HepG2 (cell line): Measurements from ENCODE around the gene NGLY1. TPM values are rescaled to one million over a fixed set of nuclear protein-coding genes. Genes with fewer than 3 reads are reported as not detected.

Experiments
- AHR ChIP-seq: IDR thresholded peaks from 2 replicates; pipeline ENCODE4 v1.6.1; 2018; ENCODE audit warnings: missing genetic modification reagents, missing compliant biosample characterization
- CEBPG ChIP-seq: IDR thresholded peaks from 2 replicates; pipeline ENCODE4 v1.6.1; 2016
- HOXA3 ChIP-seq: sonication (generic); formaldehyde crosslinking; IDR thresholded peaks from 2 replicates; pipeline ENCODE4 v1.5.0; 2020; ENCODE audit warnings: missing genetic modification reagents
- KDM2A ChIP-seq: sonication (generic); formaldehyde crosslinking; IDR thresholded peaks from 2 replicates; pipeline ENCODE4 v1.4.0; 2020; ENCODE audit warnings: low read depth, missing genetic modification reagents, borderline replicate concordance
- MEIS1 ChIP-seq: sonication (generic); formaldehyde crosslinking; IDR thresholded peaks from 2 replicates; pipeline ENCODE4 v1.9.0; 2021; ENCODE audit warnings: mild to moderate bottlenecking, missing genetic modification reagents, moderate library complexity, borderline replicate concordance
- NCOR1 ChIP-seq: fragments of 200-600 bp; sonication (generic); IDR thresholded peaks from 2 replicates; pipeline ENCODE4 v1.7.0; 2017; ENCODE audit warnings: antibody characterized with exemption, low read length, borderline replicate concordance
- NR2F1 ChIP-seq, 2 experiments: fragments of 450-650 bp in 1 of 2; formaldehyde crosslinking in 1 of 2; IDR thresholded peaks; 2 replicates each; pipeline versions ENCODE4 v1.5.0 to v1.6.1; 2016 to 2020; ENCODE audit warnings: mild to moderate bottlenecking in 1 of 2, missing compliant biosample characterization in 1 of 2, missing genetic modification reagents in 1 of 2, moderate library complexity in 1 of 2
- PCBP1 ChIP-seq: fragments of 200-400 bp; formaldehyde crosslinking; IDR thresholded peaks from 2 replicates; pipeline ENCODE4 v1.6.1; 2017; ENCODE audit warnings: mild to moderate bottlenecking, low read depth, low read length, borderline replicate concordance
- RBM39 ChIP-seq: fragments of 200-400 bp; formaldehyde crosslinking; IDR thresholded peaks from one replicate; pipeline ENCODE4 v1.6.1; 2018; ENCODE audit warnings: antibody characterized with exemption, mild to moderate bottlenecking, low read depth, low read length; ENCODE audit not compliant: poor library complexity, severe bottlenecking
- SNAPC2 ChIP-seq: sonication (generic); formaldehyde crosslinking; IDR thresholded peaks from 2 replicates; pipeline ENCODE4 v1.8.1; 2022; ENCODE audit warnings: mild to moderate bottlenecking, missing genetic modification reagents
- SOX13 ChIP-seq, 3 experiments: fragments of 450-650 bp in 1 of 3; sonication (generic) in 1 of 3; formaldehyde crosslinking in 1 of 3; IDR thresholded peaks in 2 of 3; conservative IDR thresholded peaks in 1 of 3; 2 replicates each; pipeline versions ENCODE4 v1.5.0 to v1.6.1; 2016 to 2020; ENCODE audit warnings: antibody characterized with exemption in 1 of 3, mild to moderate bottlenecking in 1 of 3, missing compliant biosample characterization in 1 of 3, missing genetic modification reagents in 1 of 3, moderate library complexity in 1 of 3
- TARDBP ChIP-seq: sonication (generic); formaldehyde crosslinking; IDR thresholded peaks from 2 replicates; pipeline ENCODE4 v1.8.0; 2022; ENCODE audit warnings: mild to moderate bottlenecking, missing genetic modification reagents
- ZNF20 ChIP-seq: sonication (generic); formaldehyde crosslinking; IDR thresholded peaks from 2 replicates; pipeline ENCODE4 v1.4.0; 2020; ENCODE audit warnings: mild to moderate bottlenecking, moderate library complexity, missing genetic modification reagents
- ZNF207 ChIP-seq: fragments of 450-650 bp; IDR thresholded peaks from 2 replicates; pipeline ENCODE4 v1.6.1; 2016; ENCODE audit warnings: antibody characterized with exemption, borderline replicate concordance
- ZNF230 ChIP-seq: sonication (generic); formaldehyde crosslinking; IDR thresholded peaks from 2 replicates; pipeline ENCODE4 v1.4.0; 2020; ENCODE audit warnings: mild to moderate bottlenecking, missing genetic modification reagents
- ZNF546 ChIP-seq: sonication (generic); formaldehyde crosslinking; conservative IDR thresholded peaks from 2 replicates; pipeline ENCODE4 v1.8.1; 2023; ENCODE audit warnings: mild to moderate bottlenecking, missing genetic modification reagents
- ZNF720 ChIP-seq: sonication (generic); formaldehyde crosslinking; IDR thresholded peaks from 2 replicates; pipeline ENCODE4 v1.4.0; 2020; ENCODE audit warnings: missing genetic modification reagents
- ZNF788 ChIP-seq: sonication (generic); formaldehyde crosslinking; IDR thresholded peaks from 2 replicates; pipeline ENCODE4 v1.5.0; 2020; ENCODE audit warnings: mild to moderate bottlenecking, missing genetic modification reagents, borderline replicate concordance
- ZNF790 ChIP-seq: sonication (generic); formaldehyde crosslinking; IDR thresholded peaks from 2 replicates; pipeline ENCODE4 v1.8.0; 2022; ENCODE audit warnings: missing genetic modification reagents, mild to moderate bottlenecking, borderline replicate concordance
- ZNF883 ChIP-seq: sonication (generic); formaldehyde crosslinking; IDR thresholded peaks from 2 replicates; pipeline ENCODE4 v1.5.1; 2020; ENCODE audit warnings: mild to moderate bottlenecking, missing genetic modification reagents; ENCODE audit errors: not compliant biosample characterization
- ZSCAN25 ChIP-seq: sonication (generic); formaldehyde crosslinking; IDR thresholded peaks from 2 replicates; pipeline ENCODE4 v1.8.0; 2022; ENCODE audit warnings: mild to moderate bottlenecking, missing genetic modification reagents
- polyA plus RNA-seq, 8 experiments: library from polyadenylated mRNA; depleted of rRNA in 3 of 8; stranded (reverse) in 7 of 8; unstranded in 1 of 8; fragments of >200 nt; fragmentation: Illumina TruSeq in 4 of 8; extraction: Trizol in 4 of 8; gene quantifications; 2 replicates each; pipeline versions ENCODE4 v1.2.1 to v1.2.3, GENCODE V29; 2011 to 2016; ENCODE audit warnings: low read depth in 4 of 8, missing spikeins in 1 of 8, mixed read lengths in 1 of 8; ENCODE audit not compliant: insufficient read depth in 1 of 8
- total RNA-seq, 5 experiments: library from RNA; depleted of rRNA; stranded (reverse); fragments of >200 nt; fragmentation: Illumina TruSeq; extraction: Trizol; gene quantifications; 2 replicates each; pipeline ENCODE4 v1.2.3, GENCODE V29; 2016; ENCODE audit warnings: low read depth in 1 of 5
- TF ChIP-seq, protein P1 (sequence below): sonication (generic); formaldehyde crosslinking; IDR thresholded peaks from 2 replicates; pipeline ENCODE4 v1.4.0; 2020; ENCODE audit warnings: missing genetic modification reagents
- TF ChIP-seq, protein P2 (sequence below): sonication (generic); formaldehyde crosslinking; IDR thresholded peaks from 2 replicates; pipeline ENCODE4 v1.4.0; 2020; ENCODE audit warnings: mild to moderate bottlenecking, low read depth, missing genetic modification reagents
- TF ChIP-seq, protein P3 (sequence below): sonication (generic); formaldehyde crosslinking; IDR thresholded peaks from 2 replicates; pipeline ENCODE4 v1.8.1; 2023; ENCODE audit warnings: mild to moderate bottlenecking, missing genetic modification reagents

The NGLY1 gene
- total and polyA plus RNA-seq, 2 of the 13 experiments (the other 11 are each of a cell fraction or from before 2014, with no cell fraction given) = 28.2 to 44.5 TPM

DNA sequence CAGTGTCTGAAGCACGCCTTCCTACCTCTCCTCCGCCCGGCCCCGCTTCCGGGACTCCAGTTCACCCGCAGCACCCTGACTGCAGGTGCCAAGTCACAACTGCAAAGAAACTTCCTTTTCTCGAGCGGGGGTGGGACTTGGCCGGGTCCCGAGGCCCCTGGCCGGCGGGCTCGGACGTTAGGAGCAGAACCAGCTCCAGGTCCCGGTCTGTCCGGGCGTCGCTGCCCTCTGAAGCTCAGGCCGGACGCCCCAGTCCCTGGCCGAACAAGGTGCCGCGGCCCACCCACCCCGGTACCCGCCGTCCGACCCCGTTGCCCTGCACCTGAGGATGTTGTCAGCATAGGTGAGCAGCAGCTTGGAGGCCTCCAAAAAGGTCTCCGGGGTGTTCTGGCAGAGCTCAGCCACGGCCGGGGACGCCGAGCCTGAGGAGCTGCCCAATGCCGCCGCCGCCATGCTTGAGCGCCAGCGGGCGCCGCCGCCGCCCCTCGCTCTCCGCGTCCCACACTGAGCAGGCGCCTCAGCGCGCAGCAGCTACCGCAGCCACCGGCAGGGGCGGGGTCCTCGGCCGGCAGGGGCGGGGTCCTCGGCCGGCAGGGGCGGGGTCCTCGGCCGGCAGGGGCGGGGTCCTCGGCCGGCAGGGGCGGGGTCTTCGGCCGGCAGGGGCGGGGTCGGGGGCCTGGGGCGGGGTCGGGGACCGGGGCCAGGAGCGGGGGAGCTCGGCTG lies at the start of gene NGLY1 (continued):
- TF ChIP-seq, protein P1, sequence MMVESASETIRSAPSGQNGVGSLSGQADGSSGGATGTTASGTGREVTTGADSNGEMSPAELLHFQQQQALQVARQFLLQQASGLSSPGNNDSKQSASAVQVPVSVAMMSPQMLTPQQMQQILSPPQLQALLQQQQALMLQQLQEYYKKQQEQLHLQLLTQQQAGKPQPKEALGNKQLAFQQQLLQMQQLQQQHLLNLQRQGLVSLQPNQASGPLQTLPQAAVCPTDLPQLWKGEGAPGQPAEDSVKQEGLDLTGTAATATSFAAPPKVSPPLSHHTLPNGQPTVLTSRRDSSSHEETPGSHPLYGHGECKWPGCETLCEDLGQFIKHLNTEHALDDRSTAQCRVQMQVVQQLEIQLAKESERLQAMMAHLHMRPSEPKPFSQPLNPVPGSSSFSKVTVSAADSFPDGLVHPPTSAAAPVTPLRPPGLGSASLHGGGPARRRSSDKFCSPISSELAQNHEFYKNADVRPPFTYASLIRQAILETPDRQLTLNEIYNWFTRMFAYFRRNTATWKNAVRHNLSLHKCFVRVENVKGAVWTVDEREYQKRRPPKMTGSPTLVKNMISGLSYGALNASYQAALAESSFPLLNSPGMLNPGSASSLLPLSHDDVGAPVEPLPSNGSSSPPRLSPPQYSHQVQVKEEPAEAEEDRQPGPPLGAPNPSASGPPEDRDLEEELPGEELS (CRISPR knock-in tag) = peak; percentile 37; the same call in 1 of the 2 replicates
- 0 out of 2 replicates have a peak, but pooled peaks have one; percentile 33 for TF ChIP-seq AHR (CRISPR knock-in tag)
- TF ChIP-seq ZNF883 (CRISPR knock-in tag) = peak; percentile 61
- TF ChIP-seq, protein P2, sequence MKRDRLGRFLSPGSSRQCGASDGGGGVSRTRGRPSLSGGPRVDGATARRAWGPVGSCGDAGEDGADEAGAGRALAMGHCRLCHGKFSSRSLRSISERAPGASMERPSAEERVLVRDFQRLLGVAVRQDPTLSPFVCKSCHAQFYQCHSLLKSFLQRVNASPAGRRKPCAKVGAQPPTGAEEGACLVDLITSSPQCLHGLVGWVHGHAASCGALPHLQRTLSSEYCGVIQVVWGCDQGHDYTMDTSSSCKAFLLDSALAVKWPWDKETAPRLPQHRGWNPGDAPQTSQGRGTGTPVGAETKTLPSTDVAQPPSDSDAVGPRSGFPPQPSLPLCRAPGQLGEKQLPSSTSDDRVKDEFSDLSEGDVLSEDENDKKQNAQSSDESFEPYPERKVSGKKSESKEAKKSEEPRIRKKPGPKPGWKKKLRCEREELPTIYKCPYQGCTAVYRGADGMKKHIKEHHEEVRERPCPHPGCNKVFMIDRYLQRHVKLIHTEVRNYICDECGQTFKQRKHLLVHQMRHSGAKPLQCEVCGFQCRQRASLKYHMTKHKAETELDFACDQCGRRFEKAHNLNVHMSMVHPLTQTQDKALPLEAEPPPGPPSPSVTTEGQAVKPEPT = no peak
- no peak for TF ChIP-seq ZSCAN25
- no peak for TF ChIP-seq ZNF20 (CRISPR knock-in tag)
- peak; percentile 61 for TF ChIP-seq RBM39
- peak; percentile 82 for TF ChIP-seq KDM2A (CRISPR knock-in tag)
- TF ChIP-seq ZNF788 (CRISPR knock-in tag) = peak; percentile 41; the same call in 1 of the 2 replicates
- TF ChIP-seq HOXA3 (CRISPR knock-in tag) = peak; percentile 53; the same call in 1 of the 2 replicates
- TF ChIP-seq TARDBP = 0 out of 2 replicates have a peak, but pooled peaks have one; percentile 5
- TF ChIP-seq, protein P3, sequence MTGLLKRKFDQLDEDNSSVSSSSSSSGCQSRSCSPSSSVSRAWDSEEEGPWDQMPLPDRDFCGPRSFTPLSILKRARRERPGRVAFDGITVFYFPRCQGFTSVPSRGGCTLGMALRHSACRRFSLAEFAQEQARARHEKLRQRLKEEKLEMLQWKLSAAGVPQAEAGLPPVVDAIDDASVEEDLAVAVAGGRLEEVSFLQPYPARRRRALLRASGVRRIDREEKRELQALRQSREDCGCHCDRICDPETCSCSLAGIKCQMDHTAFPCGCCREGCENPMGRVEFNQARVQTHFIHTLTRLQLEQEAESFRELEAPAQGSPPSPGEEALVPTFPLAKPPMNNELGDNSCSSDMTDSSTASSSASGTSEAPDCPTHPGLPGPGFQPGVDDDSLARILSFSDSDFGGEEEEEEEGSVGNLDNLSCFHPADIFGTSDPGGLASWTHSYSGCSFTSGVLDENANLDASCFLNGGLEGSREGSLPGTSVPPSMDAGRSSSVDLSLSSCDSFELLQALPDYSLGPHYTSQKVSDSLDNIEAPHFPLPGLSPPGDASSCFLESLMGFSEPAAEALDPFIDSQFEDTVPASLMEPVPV (CRISPR knock-in tag) = peak; percentile 13; the same call in 1 of the 2 replicates
- TF ChIP-seq MEIS1 (CRISPR knock-in tag) = no peak
- no peak for TF ChIP-seq SNAPC2
- TF ChIP-seq ZNF720 (CRISPR knock-in tag) = no peak
- TF ChIP-seq ZNF790 (CRISPR knock-in tag) = no peak
- no peak for TF ChIP-seq PCBP1
- no peak for TF ChIP-seq NCOR1
- no peak for TF ChIP-seq SOX13 (IDR thresholded peaks at IDR 0.05)
- TF ChIP-seq SOX13 (CRISPR knock-in tag; conservative IDR thresholded peaks at IDR 0.05 in 1 of 2, IDR thresholded peaks at IDR 0.05 in 1 of 2) = no peak
- TF ChIP-seq NR2F1 (CRISPR knock-in tag; IDR thresholded peaks at IDR 0.05) = no peak
- TF ChIP-seq ZNF546 (CRISPR knock-in tag) = no peak
- TF ChIP-seq CEBPG (CRISPR knock-in tag) = no peak
- no peak for TF ChIP-seq ZNF230 (CRISPR knock-in tag)
- no peak for TF ChIP-seq ZNF207
